SK-N-SH treated with all-trans-retinoic acid at 6 μM for 48 hours (cell line): Measurements from ENCODE around the gene GSG1.
"Not testable (repeated sequence)": the region's sequence is repeated elsewhere in the genome, so short reads cannot be mapped to it uniquely, and the experiment has no call there.

Experiments used
- ATAC-seq: fragments of 200-7000 bp; cut with Tn5 transposase; 3 replicates; pipeline ENCODE4 v1.9.1; 2020; ENCODE audit warnings: mild to moderate bottlenecking, moderate library complexity
- ARNTL ChIP-seq: fragments of 450-650 bp; formaldehyde crosslinking; IDR thresholded peaks from 2 replicates; pipeline ENCODE4 v1.5.0; 2020; ENCODE audit warnings: low read depth, mild to moderate bottlenecking, moderate library complexity, borderline replicate concordance
- BACH2 ChIP-seq: fragments of 250-450 bp; sonication (Bioruptor Pico); IDR thresholded peaks from 2 replicates; pipeline ENCODE4 v1.9.0; 2021; ENCODE audit warnings: mild to moderate bottlenecking, borderline replicate concordance
- CREB5 ChIP-seq: fragments of 250-450 bp; sonication (Bioruptor Pico); IDR thresholded peaks from 2 replicates; pipeline ENCODE4 v1.5.1; 2020; ENCODE audit warnings: low read depth, mild to moderate bottlenecking, moderate library complexity
- CSDC2 ChIP-seq: fragments of 250-450 bp; sonication (Bioruptor Pico); IDR thresholded peaks from 2 replicates; pipeline ENCODE4 v1.5.0; 2020; ENCODE audit warnings: mild to moderate bottlenecking, moderate library complexity
- ESRRG ChIP-seq: fragments of 250-450 bp; sonication (Bioruptor Pico); IDR thresholded peaks from 2 replicates; pipeline ENCODE4 v1.6.1; 2021; ENCODE audit warnings: mild to moderate bottlenecking
- ISL1 ChIP-seq: fragments of 250-450 bp; sonication (Bioruptor Pico); IDR thresholded peaks from 2 replicates; pipeline ENCODE4 v2.1.2; 2022; ENCODE audit warnings: mild to moderate bottlenecking, moderate library complexity
- OSR1 ChIP-seq: fragments of 250-450 bp; sonication (Bioruptor Pico); IDR thresholded peaks from 2 replicates; pipeline ENCODE4 v1.8.0; 2022; ENCODE audit warnings: moderate library complexity, mild to moderate bottlenecking, inconsistent platforms
- PPARA ChIP-seq: fragments of 250-450 bp; sonication (Bioruptor Pico); IDR thresholded peaks from 2 replicates; pipeline ENCODE4 v1.5.0; 2020; ENCODE audit warnings: mild to moderate bottlenecking, borderline replicate concordance
- RARB ChIP-seq: fragments of 250-450 bp; sonication (Bioruptor Pico); IDR thresholded peaks from 2 replicates; pipeline ENCODE4 v1.8.0; 2021; ENCODE audit warnings: mild to moderate bottlenecking, moderate library complexity
- SNAI2 ChIP-seq: fragments of 250-450 bp; sonication (Bioruptor Pico); IDR thresholded peaks from 2 replicates; pipeline ENCODE4 v1.5.0; 2020; ENCODE audit warnings: mild to moderate bottlenecking, moderate library complexity
- TCF4 ChIP-seq: fragments of 250-450 bp; sonication (Bioruptor Pico); IDR thresholded peaks from 2 replicates; pipeline ENCODE4 v1.8.0; 2021; ENCODE audit warnings: mild to moderate bottlenecking, moderate library complexity, borderline replicate concordance
- TOX ChIP-seq: fragments of 250-450 bp; sonication (Bioruptor Pico); IDR thresholded peaks from 2 replicates; pipeline ENCODE4 v1.8.0; 2021; ENCODE audit warnings: mild to moderate bottlenecking, moderate library complexity, borderline replicate concordance
- TSHZ2 ChIP-seq: fragments of 250-450 bp; sonication (Bioruptor Pico); IDR thresholded peaks from 2 replicates; pipeline ENCODE4 v1.5.0; 2020; ENCODE audit warnings: mild to moderate bottlenecking, moderate library complexity
- ZFP3 ChIP-seq: fragments of 250-450 bp; sonication (Bioruptor Pico); IDR thresholded peaks from 2 replicates; pipeline ENCODE4 v1.5.0; 2020; ENCODE audit warnings: mild to moderate bottlenecking, moderate library complexity
- ZFP30 ChIP-seq: fragments of 450-650 bp; formaldehyde crosslinking; IDR thresholded peaks from 2 replicates; pipeline ENCODE4 v1.5.0; 2022; ENCODE audit warnings: mild to moderate bottlenecking, moderate library complexity
- ZNF565 ChIP-seq: fragments of 450-650 bp; formaldehyde crosslinking; conservative IDR thresholded peaks from 2 replicates; pipeline ENCODE4 v1.5.0; 2020; ENCODE audit warnings: low read depth, mild to moderate bottlenecking, moderate library complexity
- ZNF70 ChIP-seq: fragments of 450-650 bp; formaldehyde crosslinking; IDR thresholded peaks from 2 replicates; pipeline ENCODE4 v1.5.0; 2020; ENCODE audit warnings: mild to moderate bottlenecking, moderate library complexity
- ZNF8 ChIP-seq: fragments of 450-650 bp; formaldehyde crosslinking; IDR thresholded peaks from 2 replicates; pipeline ENCODE4 v1.5.0; 2020; ENCODE audit warnings: mild to moderate bottlenecking, moderate library complexity
- TF ChIP-seq, protein P1 (sequence below): fragments of 250-450 bp; sonication (Bioruptor Pico); IDR thresholded peaks from 2 replicates; pipeline ENCODE4 v1.8.0; 2020; ENCODE audit warnings: mild to moderate bottlenecking, moderate library complexity, borderline replicate concordance
- TF ChIP-seq, protein P2 (sequence below): fragments of 250-450 bp; sonication (Bioruptor Pico); IDR thresholded peaks from 2 replicates; pipeline ENCODE4 v1.8.0; 2021; ENCODE audit warnings: low read depth, mild to moderate bottlenecking, moderate library complexity, borderline replicate concordance
- TF ChIP-seq, protein P3 (sequence below): fragments of 250-450 bp; sonication (Bioruptor Pico); IDR thresholded peaks from 2 replicates; pipeline ENCODE4 v1.5.1; 2021; ENCODE audit warnings: mild to moderate bottlenecking, moderate library complexity

The GSG1 gene

DNA sequence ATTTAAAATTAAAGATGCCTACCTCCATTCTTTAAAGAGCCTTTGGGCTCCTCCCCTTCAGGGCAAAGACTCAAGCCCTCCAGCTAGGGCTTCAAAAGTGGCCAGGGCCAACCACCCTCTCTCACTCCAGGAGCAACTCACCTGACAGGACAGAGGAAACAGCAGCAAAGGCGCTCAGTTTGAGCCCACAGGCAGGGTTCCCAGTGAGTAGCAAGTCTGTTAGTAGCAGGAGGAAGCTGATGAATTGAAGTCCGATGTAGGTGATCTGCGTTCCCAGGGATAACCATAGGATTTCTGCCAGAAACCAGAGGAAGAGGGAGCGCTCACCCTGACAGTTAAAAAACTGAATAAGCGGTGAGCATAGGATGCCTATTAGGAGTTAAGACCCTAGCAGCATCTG is 15.7 kb downstream of the GSG1 start (continued):
- TF ChIP-seq, protein P1, sequence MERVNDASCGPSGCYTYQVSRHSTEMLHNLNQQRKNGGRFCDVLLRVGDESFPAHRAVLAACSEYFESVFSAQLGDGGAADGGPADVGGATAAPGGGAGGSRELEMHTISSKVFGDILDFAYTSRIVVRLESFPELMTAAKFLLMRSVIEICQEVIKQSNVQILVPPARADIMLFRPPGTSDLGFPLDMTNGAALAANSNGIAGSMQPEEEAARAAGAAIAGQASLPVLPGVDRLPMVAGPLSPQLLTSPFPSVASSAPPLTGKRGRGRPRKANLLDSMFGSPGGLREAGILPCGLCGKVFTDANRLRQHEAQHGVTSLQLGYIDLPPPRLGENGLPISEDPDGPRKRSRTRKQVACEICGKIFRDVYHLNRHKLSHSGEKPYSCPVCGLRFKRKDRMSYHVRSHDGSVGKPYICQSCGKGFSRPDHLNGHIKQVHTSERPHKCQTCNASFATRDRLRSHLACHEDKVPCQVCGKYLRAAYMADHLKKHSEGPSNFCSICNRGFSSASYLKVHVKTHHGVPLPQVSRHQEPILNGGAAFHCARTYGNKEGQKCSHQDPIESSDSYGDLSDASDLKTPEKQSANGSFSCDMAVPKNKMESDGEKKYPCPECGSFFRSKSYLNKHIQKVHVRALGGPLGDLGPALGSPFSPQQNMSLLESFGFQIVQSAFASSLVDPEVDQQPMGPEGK (CRISPR knock-in tag) = no peak

DNA sequence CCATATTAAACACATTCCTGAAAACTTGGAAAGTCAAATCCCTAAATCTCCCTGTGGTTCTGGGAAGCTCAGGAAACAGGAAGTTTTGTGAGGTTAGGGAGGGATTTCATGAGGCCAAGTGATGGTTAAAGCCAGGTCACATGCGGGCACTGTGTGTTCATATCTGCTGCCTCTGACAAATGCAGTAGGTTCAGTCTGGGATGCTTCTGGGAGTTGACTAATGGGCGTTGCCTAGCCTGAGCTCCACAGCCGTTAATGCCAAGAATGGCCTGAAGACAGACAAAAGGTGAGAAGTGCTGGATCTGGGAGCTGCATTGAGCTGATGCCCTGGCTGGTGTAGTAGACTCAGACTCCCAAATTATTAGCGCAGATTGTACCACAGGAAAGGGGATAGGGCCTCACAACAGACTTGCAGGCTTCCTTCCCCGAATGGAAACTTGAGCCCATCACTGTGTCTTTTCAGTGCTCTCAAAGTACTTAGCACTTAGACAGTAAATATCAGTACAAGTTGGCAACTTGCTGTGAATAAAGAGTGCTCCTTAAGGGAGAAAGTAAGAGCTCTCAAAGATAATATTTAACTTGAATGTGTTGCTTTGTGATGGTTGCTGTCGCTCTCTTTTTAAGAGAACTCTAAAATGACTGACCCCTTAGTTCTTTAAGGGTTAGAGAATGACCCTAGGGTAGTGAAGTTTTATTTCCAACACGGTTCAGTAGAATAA is 17.3 kb downstream of the GSG1 start:
- ATAC-seq = no peak
- TF ChIP-seq, protein P2, sequence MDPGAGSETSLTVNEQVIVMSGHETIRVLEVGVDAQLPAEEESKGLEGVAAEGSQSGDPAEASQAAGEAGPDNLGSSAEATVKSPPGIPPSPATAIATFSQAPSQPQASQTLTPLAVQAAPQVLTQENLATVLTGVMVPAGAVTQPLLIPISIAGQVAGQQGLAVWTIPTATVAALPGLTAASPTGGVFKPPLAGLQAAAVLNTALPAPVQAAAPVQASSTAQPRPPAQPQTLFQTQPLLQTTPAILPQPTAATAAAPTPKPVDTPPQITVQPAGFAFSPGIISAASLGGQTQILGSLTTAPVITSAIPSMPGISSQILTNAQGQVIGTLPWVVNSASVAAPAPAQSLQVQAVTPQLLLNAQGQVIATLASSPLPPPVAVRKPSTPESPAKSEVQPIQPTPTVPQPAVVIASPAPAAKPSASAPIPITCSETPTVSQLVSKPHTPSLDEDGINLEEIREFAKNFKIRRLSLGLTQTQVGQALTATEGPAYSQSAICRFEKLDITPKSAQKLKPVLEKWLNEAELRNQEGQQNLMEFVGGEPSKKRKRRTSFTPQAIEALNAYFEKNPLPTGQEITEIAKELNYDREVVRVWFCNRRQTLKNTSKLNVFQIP (CRISPR knock-in tag) = no peak
- TF ChIP-seq ZFP30 (no peak), TSHZ2 (CRISPR knock-in tag) (no peak), RARB (CRISPR knock-in tag) (no peak), ZFP3 (CRISPR knock-in tag) (no peak), ZNF70 (no peak), TCF4 (CRISPR knock-in tag) (no peak), CSDC2 (no peak), SNAI2 (CRISPR knock-in tag) (no peak)
- TF ChIP-seq, protein P1 (CRISPR knock-in tag) = no peak

- no peak for ATAC-seq
- TF ChIP-seq CSDC2 (no peak), ZFP3 (CRISPR knock-in tag) (no peak), TCF4 (CRISPR knock-in tag) (no peak), SNAI2 (CRISPR knock-in tag) (no peak), TOX (CRISPR knock-in tag) (no peak), BACH2 (CRISPR knock-in tag) (no peak), ISL1 (no peak), ZNF8 (CRISPR knock-in tag) (no peak), PPARA (no peak), ZFP30 (no peak)
Observed at GRCh38 chr12:13084898-13085640, 18.4 kb downstream of the GSG1 start.

- ATAC-seq = not testable (repeated sequence)
Observed at GRCh38 chr12:13083638-13084037, 19.8 kb downstream of the GSG1 start.

GRCh38 chr12:13082861-13083260 is 20.6 kb downstream of the GSG1 start:
- no peak for ATAC-seq
- TF ChIP-seq, protein P3, sequence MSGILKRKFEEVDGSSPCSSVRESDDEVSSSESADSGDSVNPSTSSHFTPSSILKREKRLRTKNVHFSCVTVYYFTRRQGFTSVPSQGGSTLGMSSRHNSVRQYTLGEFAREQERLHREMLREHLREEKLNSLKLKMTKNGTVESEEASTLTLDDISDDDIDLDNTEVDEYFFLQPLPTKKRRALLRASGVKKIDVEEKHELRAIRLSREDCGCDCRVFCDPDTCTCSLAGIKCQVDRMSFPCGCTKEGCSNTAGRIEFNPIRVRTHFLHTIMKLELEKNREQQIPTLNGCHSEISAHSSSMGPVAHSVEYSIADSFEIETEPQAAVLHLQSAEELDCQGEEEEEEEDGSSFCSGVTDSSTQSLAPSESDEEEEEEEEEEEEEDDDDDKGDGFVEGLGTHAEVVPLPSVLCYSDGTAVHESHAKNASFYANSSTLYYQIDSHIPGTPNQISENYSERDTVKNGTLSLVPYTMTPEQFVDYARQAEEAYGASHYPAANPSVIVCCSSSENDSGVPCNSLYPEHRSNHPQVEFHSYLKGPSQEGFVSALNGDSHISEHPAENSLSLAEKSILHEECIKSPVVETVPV (CRISPR knock-in tag) = no peak
- no peak for TF ChIP-seq ESRRG (CRISPR knock-in tag)
- no peak for TF ChIP-seq CSDC2
- no peak for TF ChIP-seq ARNTL (CRISPR knock-in tag)
- TF ChIP-seq SNAI2 (CRISPR knock-in tag) = no peak
- no peak for TF ChIP-seq ZNF565
- TF ChIP-seq ZNF70 = no peak
- TF ChIP-seq, protein P2 (CRISPR knock-in tag) = no peak
- no peak for TF ChIP-seq CREB5
- no peak for TF ChIP-seq OSR1 (CRISPR knock-in tag)
